Fibroblast of lung (primary cell): ENCODE results near the gene DKKL1.

Source experiments
- CTCF ChIP-seq, 2 donors: IDR thresholded peaks in 1 of 2; conservative IDR thresholded peaks in 1 of 2; 1 replicate in 1 of 2; 2 replicates in 1 of 2; pipeline ENCODE4 v1.5.1; 2011 to 2012; ENCODE audit warnings: low read length in 2 of 2, control low read depth in 1 of 2, inconsistent platforms in 1 of 2, low read depth in 1 of 2, mild to moderate bottlenecking in 1 of 2
- EZH2 ChIP-seq: IDR thresholded peaks from 2 replicates; pipeline ENCODE4 v1.5.1; 2012; ENCODE audit warnings: low read length, control low read depth, mild to moderate bottlenecking; ENCODE audit errors: missing control alignments

DNA sequence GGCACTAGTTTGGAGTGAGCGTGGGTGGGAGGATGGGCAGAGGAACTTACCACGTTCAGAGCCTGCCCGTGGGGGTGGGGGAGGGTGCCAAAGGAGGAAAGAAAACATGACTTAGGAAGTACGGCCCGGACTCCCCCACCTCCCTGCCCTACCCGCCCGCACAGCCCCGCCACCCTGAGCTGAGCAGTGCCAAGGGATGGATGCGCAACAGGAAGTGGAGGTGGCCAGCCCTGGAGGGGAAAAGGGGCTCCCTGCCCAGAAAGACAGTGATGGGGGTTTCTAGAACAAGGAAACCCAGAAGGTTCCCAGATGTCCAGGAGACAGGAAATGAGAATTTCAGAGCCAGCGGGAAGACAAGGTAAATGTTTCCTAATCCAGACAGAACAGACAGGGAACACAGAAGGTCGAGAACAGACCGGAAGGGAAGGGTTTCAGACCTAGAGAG, 7.7 kb upstream of the DKKL1 start:
- TF ChIP-seq CTCF (conservative IDR thresholded peaks at IDR 0.05 in 1 of 2, IDR thresholded peaks at IDR 0.05 in 1 of 2; ENCODE audit: low read depth in 1 of 2, low read length in 2 of 2) (no peak), EZH2 (no peak)
